KG1 (cell line): Measurements from ENCODE around the gene SEMA3F.
A peak's percentile ranks its signal among the peaks of the same experiment; 100 is the strongest.

ENCODE experiments used
- DNase-seq: peaks from one replicate; lab custom pipeline; 2025; lab: John Stamatoyannopoulos, UW

SEMA3F gene

GRCh38 chr3:50154840-50155490 lies at the start of gene SEMA3F:
Gene SEMA3F (plus strand): TSS chr3:50155324. CDS start chr3:50159623, 4,299 bp downstream.
- DNase-seq = peak; percentile 49

GRCh38 chr3:50111757-50112156 lies 43.4 kb upstream of the SEMA3F start:
- DNase-seq = no peak

- DNase-seq = no peak
Measured at GRCh38 chr3:50112462-50112861, 42.7 kb upstream of the SEMA3F start.

GRCh38 chr3:50117120-50117519 lies 38.0 kb upstream of the SEMA3F start:
- DNase-seq = no peak

- no peak for DNase-seq
Measured at GRCh38 chr3:50118237-50118636, 36.9 kb upstream of the SEMA3F start.

- DNase-seq = no peak
Measured at GRCh38 chr3:50119786-50120185, 35.3 kb upstream of the SEMA3F start.

GRCh38 chr3:50120364-50121071 lies 34.6 kb upstream of the SEMA3F start:
- no peak for DNase-seq

- peak; percentile 46 for DNase-seq
Measured at GRCh38 chr3:50121072-50122032, 33.8 kb upstream of the SEMA3F start.

GRCh38 chr3:50122071-50122470 lies 33.1 kb upstream of the SEMA3F start:
- no peak for DNase-seq

GRCh38 chr3:50122661-50123391 lies 32.3 kb upstream of the SEMA3F start:
- DNase-seq = no peak

GRCh38 chr3:50123394-50124051 lies 31.6 kb upstream of the SEMA3F start:
- no peak for DNase-seq

- DNase-seq = no peak
Measured at GRCh38 chr3:50124052-50124799, 30.9 kb upstream of the SEMA3F start.

GRCh38 chr3:50124800-50125178 lies 30.3 kb upstream of the SEMA3F start:
- DNase-seq = no peak

- DNase-seq = no peak
Measured at GRCh38 chr3:50125541-50126286, 29.4 kb upstream of the SEMA3F start.

GRCh38 chr3:50126287-50127211 lies 28.6 kb upstream of the SEMA3F start:
- DNase-seq = no peak

- DNase-seq = no peak
Measured at GRCh38 chr3:50127251-50127691, 27.9 kb upstream of the SEMA3F start.

GRCh38 chr3:50128001-50128400 lies 27.1 kb upstream of the SEMA3F start:
- DNase-seq = no peak

GRCh38 chr3:50130436-50130835 lies 24.7 kb upstream of the SEMA3F start:
- no peak for DNase-seq
